Tibial nerve (tissue), 4 donors: ENCODE results near the gene USP17L25. TPM values are rescaled to one million over a fixed set of nuclear protein-coding genes. Genes with fewer than 3 reads are reported as not detected.
"Not testable (repeated sequence)": the region's sequence is repeated elsewhere in the genome, so short reads cannot be mapped to it uniquely, and the experiment has no call there.

Experiments
- DNase-seq, 2 donors: peaks; one replicate each; pipeline ENCODE4 v3.0.0-alpha.2; 2019; ENCODE audit warnings: low spot score in 2 of 2
- H3K27ac ChIP-seq, 4 donors: fragments of 200-600 bp; sonication (generic) in 3 of 4; one replicate each; pipeline ENCODE4 v1.5.1; 2017 to 2019; ENCODE audit warnings: mild to moderate bottlenecking in 1 of 4
- H3K27me3 ChIP-seq, 2 donors: fragments of 200-600 bp; sonication (generic) in 1 of 2; one replicate each; pipeline versions ENCODE4 v1.5.1 to v1.6.0; 2017 to 2019
- H3K36me3 ChIP-seq, 3 donors: fragments of 200-600 bp; sonication (generic); one replicate each; pipeline ENCODE4 v1.5.1; 2018 to 2019
- H3K4me1 ChIP-seq, 4 donors: fragments of 200-600 bp; sonication (generic) in 3 of 4; one replicate each; pipeline ENCODE4 v1.5.1; 2017 to 2019
- H3K4me3 ChIP-seq, 4 donors: fragments of 200-600 bp; sonication (generic) in 3 of 4; one replicate each; pipeline ENCODE4 v1.5.1; 2017 to 2019; ENCODE audit warnings: mild to moderate bottlenecking in 1 of 4, moderate library complexity in 1 of 4
- H3K9me3 ChIP-seq, 4 donors: fragments of 200-600 bp; sonication (generic) in 3 of 4; one replicate each; pipeline ENCODE4 v1.5.1; 2017 to 2019
- WGBS, 2 donors: methylation state at CpG; one replicate each; pipeline ENCODE4 v1.1.5; 2018; 5-methylcytosine and 5-hydroxymethylcytosine counted together
- total RNA-seq, 4 donors: library from RNA; depleted of rRNA; stranded (reverse); fragments of >200 nt; gene quantifications; one replicate each; pipeline ENCODE4 v1.1.0, GENCODE V29; 2016

USP17L25 gene, protein sequence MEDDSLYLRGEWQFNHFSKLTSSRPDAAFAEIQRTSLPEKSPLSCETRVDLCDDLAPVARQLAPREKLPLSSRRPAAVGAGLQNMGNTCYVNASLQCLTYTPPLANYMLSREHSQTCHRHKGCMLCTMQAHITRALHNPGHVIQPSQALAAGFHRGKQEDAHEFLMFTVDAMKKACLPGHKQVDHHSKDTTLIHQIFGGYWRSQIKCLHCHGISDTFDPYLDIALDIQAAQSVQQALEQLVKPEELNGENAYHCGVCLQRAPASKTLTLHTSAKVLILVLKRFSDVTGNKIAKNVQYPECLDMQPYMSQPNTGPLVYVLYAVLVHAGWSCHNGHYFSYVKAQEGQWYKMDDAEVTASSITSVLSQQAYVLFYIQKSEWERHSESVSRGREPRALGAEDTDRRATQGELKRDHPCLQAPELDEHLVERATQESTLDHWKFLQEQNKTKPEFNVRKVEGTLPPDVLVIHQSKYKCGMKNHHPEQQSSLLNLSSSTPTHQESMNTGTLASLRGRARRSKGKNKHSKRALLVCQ
- not detected for total RNA-seq

DNA sequence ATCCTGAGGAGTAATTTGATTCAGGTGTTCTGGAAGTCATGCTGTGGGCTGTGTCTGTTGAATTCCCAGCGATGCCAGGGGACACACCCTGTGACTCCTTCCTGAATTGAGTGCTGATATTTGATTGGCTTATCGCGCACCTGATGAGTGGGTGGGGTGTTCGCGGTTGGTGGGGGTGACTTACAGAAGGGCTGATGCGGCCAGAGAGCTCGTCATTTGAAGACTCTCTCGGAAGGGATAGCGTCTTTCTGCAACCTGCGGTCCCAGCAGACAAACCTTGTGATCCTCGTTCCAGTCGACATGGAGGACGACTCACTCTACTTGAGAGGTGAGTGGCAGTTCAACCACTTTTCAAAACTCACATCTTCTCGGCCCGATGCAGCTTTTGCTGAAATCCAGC is at the start of gene USP17L25:
Gene USP17L25 (plus strand): TSS at position 301 of the 400 bp plus-strand sequence. CDS start 0 bp downstream, at position 301.
- H3K9me3 ChIP-seq, H3K4me3 ChIP-seq, H3K36me3 ChIP-seq, H3K27ac ChIP-seq, H3K27me3 ChIP-seq, H3K4me1 ChIP-seq, DNase-seq: not testable (repeated sequence)
- WGBS, 2 donors: no CpG with 5 or more reads among the region's 15 CpGs

DNA sequence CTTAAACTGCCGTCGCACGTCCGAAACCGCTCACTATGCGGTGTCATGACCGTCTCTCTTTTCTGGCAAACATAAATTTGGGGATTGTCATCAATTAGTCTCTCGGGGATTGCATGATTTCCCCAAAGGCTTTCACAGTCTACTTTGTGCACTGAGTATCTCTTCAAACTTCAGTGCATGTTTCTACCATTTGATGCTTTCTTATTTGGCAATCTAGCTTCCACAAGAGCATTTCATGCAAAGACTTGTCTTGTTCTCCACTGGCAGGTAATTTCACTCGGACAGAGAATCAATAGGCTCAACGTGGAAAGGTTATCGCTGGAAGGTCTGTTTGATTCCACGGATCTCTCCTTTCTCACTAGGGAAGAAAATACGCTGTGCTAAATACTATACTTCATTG is 5.5 kb upstream of the USP17L25 start:
- not testable (repeated sequence) for H3K4me3 ChIP-seq, DNase-seq, H3K27ac ChIP-seq, H3K27me3 ChIP-seq, H3K36me3 ChIP-seq, H3K9me3 ChIP-seq, H3K4me1 ChIP-seq
- 76 to 86% methylated on average over 5 to 9 of the region's 13 CpGs for WGBS, 2 donors

DNA sequence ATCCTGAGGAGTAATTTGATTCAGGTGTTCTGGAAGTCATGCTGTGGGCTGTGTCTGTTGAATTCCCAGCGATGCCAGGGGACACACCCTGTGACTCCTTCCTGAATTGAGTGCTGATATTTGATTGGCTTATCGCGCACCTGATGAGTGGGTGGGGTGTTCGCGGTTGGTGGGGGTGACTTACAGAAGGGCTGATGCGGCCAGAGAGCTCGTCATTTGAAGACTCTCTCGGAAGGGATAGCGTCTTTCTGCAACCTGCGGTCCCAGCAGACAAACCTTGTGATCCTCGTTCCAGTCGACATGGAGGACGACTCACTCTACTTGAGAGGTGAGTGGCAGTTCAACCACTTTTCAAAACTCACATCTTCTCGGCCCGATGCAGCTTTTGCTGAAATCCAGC is 4.8 kb upstream of the USP17L25 start, which contains the start of gene USP17L24:
Gene USP17L24 (plus strand): TSS at position 301 of the 400 bp plus-strand sequence. CDS start 0 bp downstream, at position 301.
- not testable (repeated sequence) for H3K4me3 ChIP-seq, H3K9me3 ChIP-seq, DNase-seq, H3K4me1 ChIP-seq, H3K27me3 ChIP-seq, H3K36me3 ChIP-seq, H3K27ac ChIP-seq
- no CpG with 5 or more reads among the region's 15 CpGs for WGBS, 2 donors

DNA sequence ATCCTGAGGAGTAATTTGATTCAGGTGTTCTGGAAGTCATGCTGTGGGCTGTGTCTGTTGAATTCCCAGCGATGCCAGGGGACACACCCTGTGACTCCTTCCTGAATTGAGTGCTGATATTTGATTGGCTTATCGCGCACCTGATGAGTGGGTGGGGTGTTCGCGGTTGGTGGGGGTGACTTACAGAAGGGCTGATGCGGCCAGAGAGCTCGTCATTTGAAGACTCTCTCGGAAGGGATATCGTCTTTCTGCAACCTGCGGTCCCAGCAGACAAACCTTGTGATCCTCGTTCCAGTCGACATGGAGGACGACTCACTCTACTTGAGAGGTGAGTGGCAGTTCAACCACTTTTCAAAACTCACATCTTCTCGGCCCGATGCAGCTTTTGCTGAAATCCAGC is 4.6 kb downstream of the USP17L25 start, which contains the start of gene USP17L26:
Gene USP17L26 (plus strand): TSS at position 301 of the 400 bp plus-strand sequence. CDS start 0 bp downstream, at position 301.
- H3K27me3 ChIP-seq, DNase-seq, H3K4me1 ChIP-seq, H3K36me3 ChIP-seq, H3K4me3 ChIP-seq, H3K27ac ChIP-seq, H3K9me3 ChIP-seq: not testable (repeated sequence)
- WGBS, 2 donors: no CpG with 5 or more reads among the region's 15 CpGs

DNA sequence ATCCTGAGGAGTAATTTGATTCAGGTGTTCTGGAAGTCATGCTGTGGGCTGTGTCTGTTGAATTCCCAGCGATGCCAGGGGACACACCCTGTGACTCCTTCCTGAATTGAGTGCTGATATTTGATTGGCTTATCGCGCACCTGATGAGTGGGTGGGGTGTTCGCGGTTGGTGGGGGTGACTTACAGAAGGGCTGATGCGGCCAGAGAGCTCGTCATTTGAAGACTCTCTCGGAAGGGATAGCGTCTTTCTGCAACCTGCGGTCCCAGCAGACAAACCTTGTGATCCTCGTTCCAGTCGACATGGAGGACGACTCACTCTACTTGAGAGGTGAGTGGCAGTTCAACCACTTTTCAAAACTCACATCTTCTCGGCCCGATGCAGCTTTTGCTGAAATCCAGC is 9.4 kb downstream of the USP17L25 start, which contains the start of gene USP17L5:
Gene USP17L5 (plus strand): TSS at position 301 of the 400 bp plus-strand sequence. CDS start 0 bp downstream, at position 301.
- not testable (repeated sequence) for DNase-seq, H3K4me1 ChIP-seq, H3K27me3 ChIP-seq, H3K27ac ChIP-seq, H3K4me3 ChIP-seq, H3K9me3 ChIP-seq, H3K36me3 ChIP-seq
- WGBS, 2 donors: no CpG with 5 or more reads among the region's 15 CpGs

DNA sequence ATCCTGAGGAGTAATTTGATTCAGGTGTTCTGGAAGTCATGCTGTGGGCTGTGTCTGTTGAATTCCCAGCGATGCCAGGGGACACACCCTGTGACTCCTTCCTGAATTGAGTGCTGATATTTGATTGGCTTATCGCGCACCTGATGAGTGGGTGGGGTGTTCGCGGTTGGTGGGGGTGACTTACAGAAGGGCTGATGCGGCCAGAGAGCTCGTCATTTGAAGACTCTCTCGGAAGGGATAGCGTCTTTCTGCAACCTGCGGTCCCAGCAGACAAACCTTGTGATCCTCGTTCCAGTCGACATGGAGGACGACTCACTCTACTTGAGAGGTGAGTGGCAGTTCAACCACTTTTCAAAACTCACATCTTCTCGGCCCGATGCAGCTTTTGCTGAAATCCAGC is 14.1 kb downstream of the USP17L25 start, which contains the start of gene USP17L27:
Gene USP17L27 (plus strand): TSS at position 301 of the 400 bp plus-strand sequence. CDS start 0 bp downstream, at position 301.
- H3K27ac ChIP-seq, DNase-seq, H3K4me1 ChIP-seq, H3K9me3 ChIP-seq, H3K4me3 ChIP-seq, H3K27me3 ChIP-seq, H3K36me3 ChIP-seq: not testable (repeated sequence)
- WGBS, 2 donors: no CpG with 5 or more reads among the region's 15 CpGs

DNA sequence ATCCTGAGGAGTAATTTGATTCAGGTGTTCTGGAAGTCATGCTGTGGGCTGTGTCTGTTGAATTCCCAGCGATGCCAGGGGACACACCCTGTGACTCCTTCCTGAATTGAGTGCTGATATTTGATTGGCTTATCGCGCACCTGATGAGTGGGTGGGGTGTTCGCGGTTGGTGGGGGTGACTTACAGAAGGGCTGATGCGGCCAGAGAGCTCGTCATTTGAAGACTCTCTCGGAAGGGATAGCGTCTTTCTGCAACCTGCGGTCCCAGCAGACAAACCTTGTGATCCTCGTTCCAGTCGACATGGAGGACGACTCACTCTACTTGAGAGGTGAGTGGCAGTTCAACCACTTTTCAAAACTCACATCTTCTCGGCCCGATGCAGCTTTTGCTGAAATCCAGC is 18.9 kb downstream of the USP17L25 start, which contains the start of gene USP17L28:
Gene USP17L28 (plus strand): TSS at position 301 of the 400 bp plus-strand sequence. CDS start 0 bp downstream, at position 301.
- DNase-seq, H3K4me3 ChIP-seq, H3K27ac ChIP-seq, H3K9me3 ChIP-seq, H3K4me1 ChIP-seq, H3K36me3 ChIP-seq, H3K27me3 ChIP-seq: not testable (repeated sequence)
- no CpG with 5 or more reads among the region's 15 CpGs for WGBS, 2 donors

DNA sequence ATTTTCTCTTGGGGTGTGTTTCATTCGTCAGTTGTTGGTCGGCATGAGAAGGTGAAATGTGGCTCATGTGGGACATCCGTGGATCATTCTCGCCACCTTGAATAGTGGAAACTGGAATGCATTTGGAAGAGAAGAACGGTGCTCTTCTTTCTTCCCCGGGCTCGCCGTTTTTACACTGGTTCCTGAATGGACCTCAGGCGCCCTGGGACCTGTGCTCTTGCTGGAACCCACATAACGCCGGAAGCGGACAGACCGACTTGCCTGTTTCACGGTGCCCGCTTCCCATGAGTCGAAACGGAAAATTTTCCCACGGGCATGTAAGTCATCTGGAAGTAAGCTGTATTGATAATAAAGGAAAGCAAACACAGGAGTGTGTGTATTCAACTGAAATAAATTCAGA is 21.2 kb downstream of the USP17L25 start:
- H3K4me1 ChIP-seq, DNase-seq, H3K27ac ChIP-seq, H3K27me3 ChIP-seq, H3K36me3 ChIP-seq, H3K4me3 ChIP-seq, H3K9me3 ChIP-seq: not testable (repeated sequence)
- no CpG with 5 or more reads among the region's 18 CpGs for WGBS, 2 donors

DNA sequence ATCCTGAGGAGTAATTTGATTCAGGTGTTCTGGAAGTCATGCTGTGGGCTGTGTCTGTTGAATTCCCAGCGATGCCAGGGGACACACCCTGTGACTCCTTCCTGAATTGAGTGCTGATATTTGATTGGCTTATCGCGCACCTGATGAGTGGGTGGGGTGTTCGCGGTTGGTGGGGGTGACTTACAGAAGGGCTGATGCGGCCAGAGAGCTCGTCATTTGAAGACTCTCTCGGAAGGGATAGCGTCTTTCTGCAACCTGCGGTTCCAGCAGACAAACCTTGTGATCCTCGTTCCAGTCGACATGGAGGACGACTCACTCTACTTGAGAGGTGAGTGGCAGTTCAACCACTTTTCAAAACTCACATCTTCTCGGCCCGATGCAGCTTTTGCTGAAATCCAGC is 23.6 kb downstream of the USP17L25 start, which contains the start of gene USP17L29:
Gene USP17L29 (plus strand): TSS at position 301 of the 400 bp plus-strand sequence. CDS start 0 bp downstream, at position 301.
- not testable (repeated sequence) for H3K36me3 ChIP-seq, H3K9me3 ChIP-seq, H3K4me3 ChIP-seq, H3K27ac ChIP-seq, H3K4me1 ChIP-seq, H3K27me3 ChIP-seq, DNase-seq
- no CpG with 5 or more reads among the region's 15 CpGs for WGBS, 2 donors

DNA sequence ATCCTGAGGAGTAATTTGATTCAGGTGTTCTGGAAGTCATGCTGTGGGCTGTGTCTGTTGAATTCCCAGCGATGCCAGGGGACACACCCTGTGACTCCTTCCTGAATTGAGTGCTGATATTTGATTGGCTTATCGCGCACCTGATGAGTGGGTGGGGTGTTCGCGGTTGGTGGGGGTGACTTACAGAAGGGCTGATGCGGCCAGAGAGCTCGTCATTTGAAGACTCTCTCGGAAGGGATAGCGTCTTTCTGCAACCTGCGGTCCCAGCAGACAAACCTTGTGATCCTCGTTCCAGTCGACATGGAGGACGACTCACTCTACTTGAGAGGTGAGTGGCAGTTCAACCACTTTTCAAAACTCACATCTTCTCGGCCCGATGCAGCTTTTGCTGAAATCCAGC is 33.1 kb downstream of the USP17L25 start, which contains the start of gene USP17L30:
Gene USP17L30 (plus strand): TSS at position 301 of the 400 bp plus-strand sequence. CDS start 0 bp downstream, at position 301.
- not testable (repeated sequence) for H3K4me1 ChIP-seq, DNase-seq, H3K9me3 ChIP-seq, H3K4me3 ChIP-seq, H3K27me3 ChIP-seq, H3K27ac ChIP-seq, H3K36me3 ChIP-seq
- no CpG with 5 or more reads among the region's 15 CpGs for WGBS, 2 donors

DNA sequence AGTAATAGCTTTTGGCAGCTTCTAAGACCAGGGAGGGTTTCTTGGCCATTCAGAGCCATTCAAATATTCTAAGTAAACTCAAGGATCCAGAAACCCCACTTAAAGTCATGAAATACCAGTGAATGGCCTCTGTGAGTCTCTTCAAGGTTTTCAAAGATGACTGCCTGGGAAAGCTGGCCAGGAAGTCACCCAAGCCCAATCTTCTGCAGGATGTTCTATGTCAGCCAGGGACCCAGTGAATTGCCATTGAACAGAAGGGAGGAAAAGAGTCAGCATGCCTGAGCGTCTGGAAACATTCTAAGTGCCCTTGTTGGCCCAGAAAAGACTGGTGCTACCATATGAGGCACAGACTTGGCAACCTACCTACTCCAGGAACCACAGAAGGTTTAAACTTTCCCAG is 50.2 kb downstream of the USP17L25 start:
- not testable (repeated sequence) for H3K36me3 ChIP-seq, DNase-seq, H3K27me3 ChIP-seq, H3K27ac ChIP-seq, H3K9me3 ChIP-seq, H3K4me3 ChIP-seq, H3K4me1 ChIP-seq
- WGBS, 2 donors: 38 to 53% methylated on average over 1 of the region's 1 CpG
